HCT116 (cell line): ENCODE results near the gene PLEKHA6. TPM values are rescaled to one million over a fixed set of nuclear protein-coding genes. Genes with fewer than 3 reads are reported as not detected.

Experiments used
- ATAC-seq: fragments of 200-7000 bp; cut with Tn5 transposase; 2 replicates; pipeline ENCODE4 v1.9.1; 2020; ENCODE audit warnings: mild to moderate bottlenecking, moderate library complexity
- BruUV-seq: library from RNA; stranded (reverse); fragments of 400-500 nt; replicated peaks from 2 replicates; lab custom pipeline; 2021; lab: Mats Ljungman, UMichigan
- CTCF ChIA-PET: fragments of 300-600 bp; sonication (Branson Sonifier 250); formaldehyde crosslinking; loops from one replicate; lab custom pipeline; 2021; ENCODE audit warnings: antibody characterized with exemption; lab: Charles Lee
- POLR2A ChIA-PET: fragments of 300-600, 350-600 bp; sonication (Branson Sonifier 250); formaldehyde crosslinking; loops from one replicate; lab custom pipeline; 2021; ENCODE audit warnings: antibody characterized with exemption; lab: Charles Lee
- RAD21 ChIA-PET, 2 experiments: fragments of 300-600 bp; sonication (Branson Sonifier 250); formaldehyde crosslinking; loops; one replicate each; lab custom pipeline; 2023; ENCODE audit warnings: low total read pairs in 2 of 2; ENCODE audit not compliant: uncharacterized antibody in 2 of 2, unreplicated experiment in 2 of 2, low non-redundant PET in 1 of 2; lab: Charles Lee
- DNase-seq: peaks from one replicate; pipeline ENCODE4 v3.0.0-alpha.2; 2010; ENCODE audit warnings: low read depth, low spot score
- H2AFZ ChIP-seq: fragments of 200-600 bp; shearing (Covaris generic), sonication (generic); 2 replicates; pipeline ENCODE4 v1.6.1; 2017; ENCODE audit warnings: low read depth, mixed run types, mixed read lengths, antibody characterized with exemption, low read length; ENCODE audit not compliant: poor library complexity, severe bottlenecking
- H3K27ac ChIP-seq: 2 replicates; pipeline ENCODE4 v1.5.1; 2012; ENCODE audit warnings: low read depth, low read length
- H3K27me3 ChIP-seq: fragments of 200-600 bp; sonication (generic); 2 replicates; pipeline ENCODE4 v1.6.1; 2016; ENCODE audit warnings: mixed run types, low read length, mixed read lengths; ENCODE audit not compliant: insufficient read depth
- H3K36me3 ChIP-seq, 2 experiments: fragments of 200-500 bp in 1 of 2; fragments of 200-600 bp in 1 of 2; sonication (Bioruptor generic) in 1 of 2; sonication (generic) in 1 of 2; 2 replicates each; pipeline versions ENCODE4 v1.5.1 to v1.6.1; 2014 to 2016; ENCODE audit warnings: low read length in 2 of 2, inconsistent platforms in 1 of 2, mixed read lengths in 1 of 2, mixed run types in 1 of 2; ENCODE audit not compliant: insufficient read depth in 2 of 2, control insufficient read depth in 1 of 2
- H3K4me1 ChIP-seq, 2 experiments: fragments of 200-600 bp in 1 of 2; sonication (generic) in 1 of 2; 2 replicates each; pipeline versions ENCODE4 v1.5.1 to v1.6.1; 2012 to 2017; ENCODE audit warnings: low read length in 2 of 2, inconsistent platforms in 1 of 2, mild to moderate bottlenecking in 1 of 2, mixed read lengths in 1 of 2, mixed run types in 1 of 2, moderate library complexity in 1 of 2; ENCODE audit not compliant: insufficient read depth in 2 of 2, control insufficient read depth in 1 of 2
- H3K4me2 ChIP-seq: fragments of 200-600 bp; sonication (generic); 2 replicates; pipeline ENCODE4 v1.6.1; 2017; ENCODE audit warnings: mixed run types, low read length, mixed read lengths
- H3K4me3 ChIP-seq, 2 experiments: fragments of 200-600 bp in 1 of 2; sonication (generic) in 1 of 2; replicated peaks in 1 of 2; 2 replicates each; pipeline ENCODE4 v1.5.1; 2011 to 2016; ENCODE audit warnings: low read length in 2 of 2, control low read depth in 1 of 2, low read depth in 1 of 2, mild to moderate bottlenecking in 1 of 2, mixed read lengths in 1 of 2, mixed run types in 1 of 2
- H3K79me2 ChIP-seq: fragments of 200-600 bp; sonication (generic); 2 replicates; pipeline ENCODE4 v1.6.1; 2017; ENCODE audit warnings: mild to moderate bottlenecking, mixed run types, low read length, moderate library complexity, mixed read lengths; ENCODE audit not compliant: insufficient read depth
- H3K9ac ChIP-seq: fragments of 200-600 bp; sonication (generic); 2 replicates; pipeline ENCODE4 v1.6.1; 2016; ENCODE audit warnings: low read length, mixed read lengths
- H3K9me2 ChIP-seq: fragments of 200-600 bp; sonication (generic), shearing (Covaris generic); 2 replicates; pipeline ENCODE4 v1.6.1; 2017; ENCODE audit warnings: mixed run types, mild to moderate bottlenecking, moderate library complexity; ENCODE audit not compliant: insufficient read depth
- H3K9me3 ChIP-seq, 2 experiments: fragments of 200-500 bp in 1 of 2; fragments of 200-600 bp in 1 of 2; sonication (Bioruptor generic) in 1 of 2; sonication (generic) in 1 of 2; 2 replicates each; pipeline ENCODE4 v1.6.1; 2014 to 2017; ENCODE audit warnings: low read length in 2 of 2, mixed read lengths in 2 of 2, inconsistent platforms in 1 of 2, low read depth in 1 of 2, mild to moderate bottlenecking in 1 of 2, mixed run types in 1 of 2, moderate library complexity in 1 of 2; ENCODE audit not compliant: control insufficient read depth in 1 of 2, insufficient read depth in 1 of 2
- H4K20me1 ChIP-seq: fragments of 200-600 bp; sonication (generic), shearing (Covaris generic); 2 replicates; pipeline ENCODE4 v1.6.1; 2017; ENCODE audit warnings: mixed run types, mild to moderate bottlenecking, moderate library complexity; ENCODE audit not compliant: insufficient read depth
- CBX3 ChIP-seq: IDR thresholded peaks from 2 replicates; pipeline ENCODE4 v1.6.1; 2012; ENCODE audit warnings: low read depth
- CEBPB ChIP-seq: IDR thresholded peaks from 2 replicates; pipeline ENCODE4 v1.6.1; 2012; ENCODE audit warnings: low read depth
- EGR1 ChIP-seq: IDR thresholded peaks from 2 replicates; pipeline ENCODE4 v1.6.1; 2012; ENCODE audit warnings: low read depth
- ELF1 ChIP-seq: IDR thresholded peaks from 2 replicates; pipeline ENCODE4 v1.6.1; 2012; ENCODE audit warnings: low read depth, borderline replicate concordance
- EZH2 ChIP-seq: fragments of 200-600 bp; sonication (generic); IDR thresholded peaks from 2 replicates; pipeline ENCODE4 v1.6.1; 2017; ENCODE audit warnings: antibody characterized with exemption, mixed run types
- EZH2phosphoT487 ChIP-seq: fragments of 200-600 bp; IDR thresholded peaks from 2 replicates; pipeline ENCODE4 v1.6.1; 2018; ENCODE audit warnings: antibody characterized with exemption, borderline replicate concordance
- POLR2AphosphoS5 ChIP-seq: IDR thresholded peaks from 2 replicates; pipeline ENCODE4 v1.6.1; 2011; ENCODE audit warnings: mild to moderate bottlenecking, low read depth, low read length, moderate library complexity
- RAD21 ChIP-seq: IDR thresholded peaks from 2 replicates; pipeline ENCODE4 v1.6.1; 2012; ENCODE audit warnings: low read depth, mild to moderate bottlenecking
- REST ChIP-seq: IDR thresholded peaks from 2 replicates; pipeline ENCODE4 v1.6.1; 2012; ENCODE audit warnings: low read depth
- SIN3A ChIP-seq: IDR thresholded peaks from 2 replicates; pipeline ENCODE4 v1.6.1; 2012; ENCODE audit warnings: low read depth
- SP1 ChIP-seq: IDR thresholded peaks from 2 replicates; pipeline ENCODE4 v1.6.1; 2012; ENCODE audit warnings: low read depth
- SRF ChIP-seq: IDR thresholded peaks from 2 replicates; pipeline ENCODE4 v1.6.1; 2012; ENCODE audit warnings: low read depth
- YY1 ChIP-seq: IDR thresholded peaks from 2 replicates; pipeline ENCODE4 v1.6.1; 2011; ENCODE audit warnings: low read length, low read depth, moderate library complexity, mild to moderate bottlenecking; ENCODE audit not compliant: insufficient replicate concordance; ENCODE audit errors: extremely low read depth
- ZBTB33 ChIP-seq: IDR thresholded peaks from 2 replicates; pipeline ENCODE4 v1.6.1; 2011; ENCODE audit warnings: mild to moderate bottlenecking, low read length, moderate library complexity; ENCODE audit not compliant: insufficient replicate concordance; ENCODE audit errors: extremely low read depth
- ZFX ChIP-seq: fragments of 450-650 bp; IDR thresholded peaks from 2 replicates; pipeline ENCODE4 v1.6.1; 2017
- intact Hi-C: fragments of 100-400 bp; cut with micrococcal nuclease; formaldehyde crosslinking; loops from 2 replicates; pipeline ENCODE4 v1.10.0; 2022
- total RNA-seq: library from RNA; stranded (reverse); gene quantifications from one replicate; pipeline ENCODE4 v1.2.1, GENCODE V29; 2021; ENCODE audit not compliant: unreplicated experiment
- TF ChIP-seq, protein P1 (sequence below): IDR thresholded peaks from 2 replicates; pipeline ENCODE4 v1.6.1; 2012

PLEKHA6 gene
- total RNA-seq, 1 experiment from 2014 or later: 13.1 TPM

- no TSS peak for BruUV-seq
- H3K9me2 ChIP-seq: no peaks in the 10 kb centered on the region
- RAD21 ChIA-PET: no interaction called here
- ATAC-seq: no peak
- POLR2A ChIA-PET: no interaction called here
- no peak overlapping the region for H3K9ac ChIP-seq
- CTCF ChIA-PET: interaction anchor here (5.9 to 6.8 kb wide), 2 partner anchors 101 to 196 kb away, joined by 42 to 51 read pairs; no protein-coding TSS in a partner anchor
- H3K79me2 ChIP-seq: no peaks in the 10 kb centered on the region
- no peak overlapping the region for H3K4me3 ChIP-seq
- no peaks in the 10 kb centered on the region for H4K20me1 ChIP-seq
- DNase-seq: no peak
- H2AFZ ChIP-seq: no peak overlapping the region
- H3K27ac ChIP-seq: no peak overlapping the region
- TF ChIP-seq YY1 (no peak), RAD21 (no peak)
- H3K27me3 ChIP-seq: no peaks in the 10 kb centered on the region
- no peak overlapping the region for H3K4me2 ChIP-seq
- no peaks in the 10 kb centered on the region for H3K9me3 ChIP-seq
- intact Hi-C loops: no loop called here
- no peaks in the 10 kb centered on the region for H3K36me3 ChIP-seq
- peaks cover 6 to 18% of the 10 kb centered on the region in 2 experiments; a peak in 3 of 4 replicates for H3K4me1 ChIP-seq
Observed at GRCh38 chr1:204359131-204359473, 627 bp downstream of the PLEKHA6 start.

DNA sequence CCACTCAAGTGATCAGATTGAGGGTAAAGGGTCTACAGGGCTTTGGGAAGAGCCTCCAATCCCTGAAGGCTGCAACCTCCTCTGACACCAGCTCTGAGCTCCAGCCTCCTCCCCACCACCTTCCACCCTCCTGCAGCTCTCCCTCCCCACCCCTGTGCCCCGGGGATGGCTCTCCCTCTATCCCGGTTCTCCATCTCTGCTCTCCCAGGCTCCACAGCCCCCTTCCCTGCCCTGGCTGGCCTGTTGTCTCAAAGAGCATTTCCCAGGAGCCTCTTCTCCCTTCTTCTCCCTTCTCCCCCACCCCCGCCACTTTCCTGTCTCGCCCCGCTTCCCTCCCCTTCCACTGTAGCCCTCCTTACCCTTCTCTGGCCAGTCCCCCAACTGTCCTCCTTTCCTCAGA is 1.1 kb downstream of the PLEKHA6 start:
- POLR2A ChIA-PET: no interaction called here
- Histone ChIP-seq H3K9ac (no peak overlapping the region), H2AFZ (no peak overlapping the region), H3K9me2 (no peaks in the 10 kb centered on the region), H3K9me3 (no peaks in the 10 kb centered on the region), H3K27ac (no peak overlapping the region), H3K27me3 (no peaks in the 10 kb centered on the region), H3K36me3 (no peaks in the 10 kb centered on the region), H3K4me1 (peaks cover 2 to 13% of the 10 kb centered on the region in 2 experiments; a peak in 2 of 4 replicates), H3K79me2 (no peaks in the 10 kb centered on the region), H3K4me3 (no peak overlapping the region), H3K4me2 (no peak overlapping the region), H4K20me1 (no peaks in the 10 kb centered on the region)
- RAD21 ChIA-PET: no interaction called here
- DNase-seq (no peak), ATAC-seq (no peak)
- intact Hi-C loops: no loop called here
- CTCF ChIA-PET: interaction anchor here (6.8 kb wide), 1 partner anchor 196 kb away, joined by 51 read pairs; no protein-coding TSS in a partner anchor
- BruUV-seq: no TSS peak
- TF ChIP-seq CEBPB (no peak), EZH2phosphoT487 (no peak), SRF (no peak), ZBTB33 (no peak), REST (no peak), POLR2AphosphoS5 (no peak), EGR1 (no peak), ELF1 (no peak), ZFX (no peak), SP1 (no peak), RAD21 (no peak), EZH2 (no peak), SIN3A (no peak), CBX3 (no peak), YY1 (no peak)
- TF ChIP-seq, protein P1, sequence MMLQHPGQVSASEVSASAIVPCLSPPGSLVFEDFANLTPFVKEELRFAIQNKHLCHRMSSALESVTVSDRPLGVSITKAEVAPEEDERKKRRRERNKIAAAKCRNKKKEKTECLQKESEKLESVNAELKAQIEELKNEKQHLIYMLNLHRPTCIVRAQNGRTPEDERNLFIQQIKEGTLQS: no peak
